GM12874 (cell line): ENCODE measurements around the gene OTOA.

Experiments
- CTCF ChIP-seq: IDR thresholded peaks from 2 replicates; pipeline ENCODE4 v1.5.1; 2011; ENCODE audit warnings: low read depth, mild to moderate bottlenecking, control low read depth, low read length, moderate library complexity; ENCODE audit not compliant: insufficient read depth

OTOA gene

GRCh38 chr16:21646721-21647561 lies 16.8 kb upstream of the OTOA start:
- no peak for TF ChIP-seq CTCF

- no peak for TF ChIP-seq CTCF
These were observed 16.1 kb upstream of the OTOA start for GRCh38 chr16:21647562-21648164.

- no peak for TF ChIP-seq CTCF
These were observed 13.2 kb upstream of the OTOA start for GRCh38 chr16:21650521-21650920.

GRCh38 chr16:21651515-21651914 lies 12.3 kb upstream of the OTOA start:
- no peak for TF ChIP-seq CTCF

- no peak for TF ChIP-seq CTCF
These were observed 11.3 kb upstream of the OTOA start, which contains the start of gene IGSF6 for GRCh38 chr16:21652453-21652852. Gene IGSF6, minus strand, starts transcription at chr16:21652608. Its CDS starts 10 bp downstream, at chr16:21652598.

GRCh38 chr16:21653571-21653970 lies 10.2 kb upstream of the OTOA start:
- no peak for TF ChIP-seq CTCF

- TF ChIP-seq CTCF, result no peak
These were observed 9.3 kb upstream of the OTOA start for GRCh38 chr16:21654466-21654865.
